SK-N-SH (cell line): Measurements from ENCODE around the gene TUBA4A. TPM values are rescaled to one million over a fixed set of nuclear protein-coding genes. Genes with fewer than 3 reads are reported as not detected.

Source experiments
- CTCF ChIA-PET: fragments of 300-600, 350-600 bp; formaldehyde crosslinking; extraction: SDS; loops from one replicate; lab custom pipeline; 2021; lab: Yijun Ruan, JAX
- POLR2A ChIA-PET: fragments of 350-600 bp; sonication (Branson Sonifier 250); formaldehyde crosslinking; extraction: SDS; loops from one replicate; lab custom pipeline; 2020; ENCODE audit warnings: antibody characterized with exemption, inconsistent platforms; lab: Yijun Ruan, JAX
- DNase-seq: peaks from one replicate; pipeline ENCODE4 v3.0.0; 2012
- H2AFZ ChIP-seq: fragments of 200-600 bp; sonication (generic); 2 replicates; pipeline ENCODE4 v1.8.1; 2016; ENCODE audit warnings: antibody characterized with exemption, mild to moderate bottlenecking, low read depth
- H3F3A ChIP-seq: fragments of 200-600 bp; sonication (generic); replicated peaks from 2 replicates; pipeline ENCODE3; 2016; ENCODE audit warnings: antibody characterized with exemption, mild to moderate bottlenecking; ENCODE audit not compliant: insufficient read depth
- H3K27ac ChIP-seq, 2 experiments: fragments of 200-500 bp in 1 of 2; fragments of 200-600 bp in 1 of 2; sonication (Bioruptor generic) in 1 of 2; sonication (generic), shearing (Covaris generic) in 1 of 2; 2 replicates each; pipeline versions ENCODE4 v1.5.1 to v1.6.1; 2014 to 2016; ENCODE audit warnings: low read depth in 2 of 2, inconsistent platforms in 1 of 2, low read length in 1 of 2, mild to moderate bottlenecking in 1 of 2, mixed read lengths in 1 of 2
- H3K27me3 ChIP-seq: fragments of 200-600 bp; sonication (generic), shearing (Covaris generic); 2 replicates; pipeline ENCODE4 v1.6.1; 2016; ENCODE audit warnings: mixed run types; ENCODE audit not compliant: insufficient read depth
- H3K36me3 ChIP-seq, 2 experiments: fragments of 200-500 bp in 1 of 2; fragments of 200-600 bp in 1 of 2; sonication (Bioruptor generic) in 1 of 2; sonication (generic) in 1 of 2; replicated peaks in 1 of 2; 2 replicates each; pipeline versions ENCODE3 to v1.5.1; 2014 to 2016; ENCODE audit warnings: low read length in 1 of 2, mild to moderate bottlenecking in 1 of 2; ENCODE audit not compliant: insufficient read depth in 2 of 2, control insufficient read depth in 1 of 2
- H3K4me1 ChIP-seq, 2 experiments: fragments of 200-500 bp in 1 of 2; fragments of 200-600 bp in 1 of 2; sonication (Bioruptor generic) in 1 of 2; sonication (generic), shearing (Covaris generic) in 1 of 2; 2 replicates each; pipeline versions ENCODE4 v1.5.1 to v1.6.1; 2014 to 2016; ENCODE audit warnings: low read depth in 1 of 2, low read length in 1 of 2, mixed run types in 1 of 2; ENCODE audit not compliant: insufficient read depth in 2 of 2, control insufficient read depth in 1 of 2
- H3K4me2 ChIP-seq: fragments of 200-600 bp; sonication (generic), shearing (Covaris generic); 2 replicates; pipeline ENCODE4 v1.6.1; 2017; ENCODE audit warnings: mixed run types
- H3K4me3 ChIP-seq, 2 experiments: fragments of 200-500 bp in 1 of 2; fragments of 200-600 bp in 1 of 2; sonication (Bioruptor generic) in 1 of 2; sonication (generic), shearing (Covaris generic) in 1 of 2; 2 replicates each; pipeline versions ENCODE4 v1.5.1 to v1.8.1; 2014 to 2016; ENCODE audit warnings: low read depth in 2 of 2, inconsistent platforms in 1 of 2, low read length in 1 of 2, mild to moderate bottlenecking in 1 of 2, mixed read lengths in 1 of 2, moderate library complexity in 1 of 2
- H3K79me2 ChIP-seq: fragments of 200-600 bp; sonication (generic); 2 replicates; pipeline ENCODE4 v1.8.1; 2017; ENCODE audit warnings: mild to moderate bottlenecking; ENCODE audit not compliant: insufficient read depth
- H3K9ac ChIP-seq: fragments of 200-600 bp; sonication (generic); 2 replicates; pipeline ENCODE4 v1.6.1; 2017; ENCODE audit warnings: mixed run types
- H3K9me2 ChIP-seq: fragments of 200-600 bp; sonication (generic); 2 replicates; pipeline ENCODE4 v1.6.1; 2017; ENCODE audit warnings: mixed run types
- H3K9me3 ChIP-seq: fragments of 200-600 bp; sonication (generic); 2 replicates; pipeline ENCODE4 v1.6.1; 2017; ENCODE audit warnings: mixed run types, mild to moderate bottlenecking, moderate library complexity
- H4K20me1 ChIP-seq: fragments of 200-600 bp; sonication (generic); 2 replicates; pipeline ENCODE4 v1.6.1; 2017; ENCODE audit warnings: mild to moderate bottlenecking, mixed run types; ENCODE audit not compliant: insufficient read depth
- CHD2 ChIP-seq: fragments of 150-350 bp; IDR thresholded peaks from 2 replicates; pipeline ENCODE4 v1.6.1; 2018; ENCODE audit warnings: low read length; ENCODE audit not compliant: partially characterized antibody
- FOXJ3 ChIP-seq: sonication (generic); formaldehyde crosslinking; IDR thresholded peaks from 2 replicates; pipeline ENCODE4 v1.5.1; 2020; ENCODE audit warnings: mild to moderate bottlenecking, missing genetic modification reagents
- FOXM1 ChIP-seq: IDR thresholded peaks from 2 replicates; pipeline ENCODE4 v1.4.0; 2012; ENCODE audit warnings: low read depth, mild to moderate bottlenecking
- GABPA ChIP-seq: IDR thresholded peaks from 2 replicates; pipeline ENCODE4 v1.4.0; 2012; ENCODE audit warnings: low read depth, mild to moderate bottlenecking
- JUND ChIP-seq: IDR thresholded peaks from 2 replicates; pipeline ENCODE4 v1.4.0; 2012
- POLR2AphosphoS5 ChIP-seq: IDR thresholded peaks from 2 replicates; pipeline ENCODE4 v1.6.1; 2012; ENCODE audit warnings: low read depth, low read length
- RAD21 ChIP-seq: IDR thresholded peaks from 2 replicates; pipeline ENCODE4 v1.6.1; 2012; ENCODE audit warnings: mild to moderate bottlenecking, low read length
- RCOR1 ChIP-seq: fragments of 150-350 bp; IDR thresholded peaks from 2 replicates; pipeline ENCODE4 v1.6.1; 2017; ENCODE audit warnings: antibody characterized with exemption, low read length
- RFX5 ChIP-seq: IDR thresholded peaks from 2 replicates; pipeline ENCODE4 v1.6.1; 2012; ENCODE audit warnings: mild to moderate bottlenecking, improper control_type of control experiment, low read length
- TCF12 ChIP-seq: IDR thresholded peaks from 2 replicates; pipeline ENCODE4 v1.4.0; 2012
- YY1 ChIP-seq: IDR thresholded peaks from 2 replicates; pipeline ENCODE4 v1.4.0; 2012; ENCODE audit warnings: low read depth, mild to moderate bottlenecking
- WGBS: methylation state at CpG from one replicate; pipeline ENCODE4 v1.1.6; 2017; ENCODE audit warnings: low lambda C conversion rate; 5-methylcytosine and 5-hydroxymethylcytosine counted together
- polyA plus RNA-seq, 3 experiments: library from polyadenylated mRNA; depleted of rRNA; stranded (reverse); fragments of >200 nt; gene quantifications; 2 replicates each; pipeline ENCODE4 v1.2.3, GENCODE V29; 2012
- TF ChIP-seq, protein P1 (sequence below): IDR thresholded peaks from 2 replicates; pipeline ENCODE4 v1.4.0; 2012; ENCODE audit warnings: low read depth
- TF ChIP-seq, protein P2 (sequence below): IDR thresholded peaks from 2 replicates; pipeline ENCODE4 v1.6.1; 2012; ENCODE audit warnings: mild to moderate bottlenecking, low read depth, low read length, moderate library complexity

TUBA4A gene
- polyA plus RNA-seq, 1 of the 3 experiments (the other 2 are of a cell fraction): 6.2 TPM

- no peak for DNase-seq
- H2AFZ ChIP-seq: peak overlapping the region; percentile 55; the same call in 1 of the 2 replicates
- no peaks in the 10 kb centered on the region for H3K79me2 ChIP-seq
- H3K4me3 ChIP-seq: 0 out of 4 replicates have a peak overlapping the region, but pooled peaks of 1 of the 2 experiments have one; percentile 1
- no peaks in the 10 kb centered on the region for H3K9me3 ChIP-seq
- no peaks in the 10 kb centered on the region for H4K20me1 ChIP-seq
- H3K27me3 ChIP-seq: no peaks in the 10 kb centered on the region
- peaks cover 21 to 26% of the 10 kb centered on the region in 2 experiments for H3K4me1 ChIP-seq
- peak overlapping the region in 1 of 2 experiments; percentile 59; a peak in 2 of 4 replicates for H3K27ac ChIP-seq
- H3K9me2 ChIP-seq: no peaks in the 10 kb centered on the region
- no peak for TF ChIP-seq CHD2
- TF ChIP-seq JUND: peak; percentile 30; the same call in 1 of the 2 replicates
- CTCF ChIA-PET: interaction anchor here (0.9 to 15.4 kb wide), 4 partner anchors 18 to 170 kb away, joined by 3 to 312 read pairs (median 6); no protein-coding TSS in a partner anchor
- H3K4me2 ChIP-seq: peak overlapping the region; percentile 49
- peak overlapping the region; percentile 52; the same call in 1 of the 2 replicates for H3K9ac ChIP-seq
- peaks cover 18% of the 10 kb centered on the region for H3F3A ChIP-seq
- no peaks in the 10 kb centered on the region for H3K36me3 ChIP-seq
- 51% methylated on average over 6 of the region's 6 CpGs for WGBS
- POLR2A ChIA-PET: interaction anchor here (0.6 to 1.0 kb wide), 2 partner anchors 56 to 190 kb away, joined by 3 to 4 read pairs; no protein-coding TSS in a partner anchor
These were observed 20.7 kb upstream of the TUBA4A start for GRCh38 chr2:219274361-219274921.

- H2AFZ ChIP-seq: peak overlapping the region; percentile 55; the same call in 1 of the 2 replicates
- H3K4me1 ChIP-seq: peaks cover 21 to 29% of the 10 kb centered on the region in 2 experiments
- peak overlapping the region in 1 of 2 experiments; percentile 59; a peak in 2 of 4 replicates for H3K27ac ChIP-seq
- no peak for DNase-seq
- CTCF ChIA-PET: interaction anchor here (1.3 to 15.4 kb wide), 3 partner anchors 18 to 25 kb away, joined by 3 to 312 read pairs (median 8); no protein-coding TSS in a partner anchor
- peaks cover 18% of the 10 kb centered on the region for H3F3A ChIP-seq
- POLR2A ChIA-PET: interaction anchor here (0.6 to 1.0 kb wide), 2 partner anchors 56 to 190 kb away, joined by 3 to 4 read pairs; no protein-coding TSS in a partner anchor
- no peaks in the 10 kb centered on the region for H3K9me2 ChIP-seq
- H3K9me3 ChIP-seq: no peaks in the 10 kb centered on the region
- peak overlapping the region; percentile 49 for H3K4me2 ChIP-seq
- WGBS: 21% methylated on average over 2 of the region's 3 CpGs
- H3K36me3 ChIP-seq: no peaks in the 10 kb centered on the region
- no peaks in the 10 kb centered on the region for H3K79me2 ChIP-seq
- H3K27me3 ChIP-seq: no peaks in the 10 kb centered on the region
- no peaks in the 10 kb centered on the region for H4K20me1 ChIP-seq
- peak overlapping the region; percentile 52; the same call in 1 of the 2 replicates for H3K9ac ChIP-seq
- TF ChIP-seq YY1: no peak
- no peak for TF ChIP-seq RCOR1
- H3K4me3 ChIP-seq: no peak overlapping the region
These were observed 20.2 kb upstream of the TUBA4A start for GRCh38 chr2:219273937-219274336.

DNA sequence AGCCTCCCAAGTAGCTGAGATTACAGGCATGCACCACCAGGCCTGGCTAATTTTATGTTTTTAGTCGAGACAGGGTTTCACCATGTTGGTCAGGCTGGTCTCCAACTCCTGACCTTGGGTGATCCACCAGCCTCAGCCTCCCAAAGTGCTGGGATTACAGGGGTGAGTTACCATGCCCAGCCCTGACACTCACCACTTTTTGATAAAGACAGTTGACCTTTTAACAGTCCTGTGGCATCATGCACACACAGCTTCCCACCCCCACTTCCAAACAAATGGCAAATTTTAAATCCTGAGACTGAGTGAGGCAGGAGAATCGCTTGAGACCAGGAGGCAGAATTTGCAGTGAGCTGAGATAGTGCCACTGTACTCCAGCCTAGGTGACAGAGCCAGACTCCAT lies 19.3 kb upstream of the TUBA4A start:
- Histone ChIP-seq H3K9me3 (no peaks in the 10 kb centered on the region), H3K27ac (no peak overlapping the region), H3K4me3 (no peak overlapping the region), H3K9ac (no peak overlapping the region), H3K27me3 (no peaks in the 10 kb centered on the region; the same call in 1 of the 2 replicates), H3F3A (peaks cover 9% of the 10 kb centered on the region), H2AFZ (no peak overlapping the region), H3K79me2 (no peaks in the 10 kb centered on the region), H3K4me1 (peaks cover 13 to 20% of the 10 kb centered on the region in 2 experiments; a peak in 3 of 4 replicates), H3K36me3 (no peaks in the 10 kb centered on the region), H3K9me2 (no peaks in the 10 kb centered on the region), H4K20me1 (no peaks in the 10 kb centered on the region), H3K4me2 (no peak overlapping the region)
- DNase-seq: no peak
- POLR2A ChIA-PET: no interaction called here
- CTCF ChIA-PET: interaction anchor here (1.2 to 15.4 kb wide), 2 partner anchors 19 to 24 kb away, joined by 3 to 312 read pairs; no protein-coding TSS in a partner anchor
- 51% methylated on average over 2 of the region's 2 CpGs for WGBS
- TF ChIP-seq RAD21 (no peak), FOXM1 (no peak), POLR2AphosphoS5 (no peak), GABPA (no peak), RFX5 (no peak), FOXJ3 (no peak), TCF12 (no peak), YY1 (no peak), CHD2 (no peak)
- TF ChIP-seq, protein P1, sequence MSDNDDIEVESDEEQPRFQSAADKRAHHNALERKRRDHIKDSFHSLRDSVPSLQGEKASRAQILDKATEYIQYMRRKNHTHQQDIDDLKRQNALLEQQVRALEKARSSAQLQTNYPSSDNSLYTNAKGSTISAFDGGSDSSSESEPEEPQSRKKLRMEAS: no peak
- TF ChIP-seq, protein P2, sequence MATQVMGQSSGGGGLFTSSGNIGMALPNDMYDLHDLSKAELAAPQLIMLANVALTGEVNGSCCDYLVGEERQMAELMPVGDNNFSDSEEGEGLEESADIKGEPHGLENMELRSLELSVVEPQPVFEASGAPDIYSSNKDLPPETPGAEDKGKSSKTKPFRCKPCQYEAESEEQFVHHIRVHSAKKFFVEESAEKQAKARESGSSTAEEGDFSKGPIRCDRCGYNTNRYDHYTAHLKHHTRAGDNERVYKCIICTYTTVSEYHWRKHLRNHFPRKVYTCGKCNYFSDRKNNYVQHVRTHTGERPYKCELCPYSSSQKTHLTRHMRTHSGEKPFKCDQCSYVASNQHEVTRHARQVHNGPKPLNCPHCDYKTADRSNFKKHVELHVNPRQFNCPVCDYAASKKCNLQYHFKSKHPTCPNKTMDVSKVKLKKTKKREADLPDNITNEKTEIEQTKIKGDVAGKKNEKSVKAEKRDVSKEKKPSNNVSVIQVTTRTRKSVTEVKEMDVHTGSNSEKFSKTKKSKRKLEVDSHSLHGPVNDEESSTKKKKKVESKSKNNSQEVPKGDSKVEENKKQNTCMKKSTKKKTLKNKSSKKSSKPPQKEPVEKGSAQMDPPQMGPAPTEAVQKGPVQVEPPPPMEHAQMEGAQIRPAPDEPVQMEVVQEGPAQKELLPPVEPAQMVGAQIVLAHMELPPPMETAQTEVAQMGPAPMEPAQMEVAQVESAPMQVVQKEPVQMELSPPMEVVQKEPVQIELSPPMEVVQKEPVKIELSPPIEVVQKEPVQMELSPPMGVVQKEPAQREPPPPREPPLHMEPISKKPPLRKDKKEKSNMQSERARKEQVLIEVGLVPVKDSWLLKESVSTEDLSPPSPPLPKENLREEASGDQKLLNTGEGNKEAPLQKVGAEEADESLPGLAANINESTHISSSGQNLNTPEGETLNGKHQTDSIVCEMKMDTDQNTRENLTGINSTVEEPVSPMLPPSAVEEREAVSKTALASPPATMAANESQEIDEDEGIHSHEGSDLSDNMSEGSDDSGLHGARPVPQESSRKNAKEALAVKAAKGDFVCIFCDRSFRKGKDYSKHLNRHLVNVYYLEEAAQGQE: no peak
